Activated CD4-positive, alpha-beta T cell treated with anti-CD3 and anti-CD28 coated beads, Interleukin-2, amount 10 ng/mL, durations not matched to agents 7 days and 5 days (primary cell): ENCODE measurements around the gene PDXP. TPM values are rescaled to one million over a fixed set of nuclear protein-coding genes. Genes with fewer than 3 reads are reported as not detected.
"Not testable (repeated sequence)": the region's sequence is repeated elsewhere in the genome, so short reads cannot be mapped to it uniquely, and the experiment has no call there.

Experiments used
- CTCF ChIA-PET: fragments of 350-600 bp; sonication (Branson Sonifier 250); formaldehyde crosslinking; loops from one replicate; lab custom pipeline; 2021; ENCODE audit warnings: antibody characterized with exemption; lab: Charles Lee
- POLR2A ChIA-PET: fragments of 350-600 bp; sonication (Branson Sonifier 250); formaldehyde crosslinking; loops from one replicate; lab custom pipeline; 2021; ENCODE audit warnings: antibody characterized with exemption; lab: Charles Lee
- DNase-seq: peaks from one replicate; pipeline ENCODE4 v3.0.0-alpha.2; 2020
- H3K27ac Mint-ChIP-seq: one replicate; pipeline ENCODE4 v1.8.0; 2021; ENCODE audit warnings: mild to moderate bottlenecking, moderate library complexity, mixed read lengths
- H3K27me3 Mint-ChIP-seq: one replicate; pipeline ENCODE4 v1.8.0; 2021; ENCODE audit warnings: mixed read lengths
- H3K36me3 Mint-ChIP-seq: one replicate; pipeline ENCODE4 v1.8.0; 2021; ENCODE audit warnings: low read depth, mixed read lengths
- H3K4me1 Mint-ChIP-seq: one replicate; pipeline ENCODE4 v1.8.0; 2021; ENCODE audit warnings: mixed read lengths
- H3K4me3 Mint-ChIP-seq: one replicate; pipeline ENCODE4 v1.8.0; 2021; ENCODE audit warnings: mild to moderate bottlenecking, moderate library complexity, mixed read lengths
- H3K9me3 Mint-ChIP-seq: one replicate; pipeline ENCODE4 v1.8.0; 2021; ENCODE audit warnings: mixed read lengths
- total RNA-seq, 2 experiments: library from RNA; stranded (reverse); gene quantifications; one replicate each; pipeline ENCODE4 v1.2.3, GENCODE V29; 2021

Gene PDXP, protein sequence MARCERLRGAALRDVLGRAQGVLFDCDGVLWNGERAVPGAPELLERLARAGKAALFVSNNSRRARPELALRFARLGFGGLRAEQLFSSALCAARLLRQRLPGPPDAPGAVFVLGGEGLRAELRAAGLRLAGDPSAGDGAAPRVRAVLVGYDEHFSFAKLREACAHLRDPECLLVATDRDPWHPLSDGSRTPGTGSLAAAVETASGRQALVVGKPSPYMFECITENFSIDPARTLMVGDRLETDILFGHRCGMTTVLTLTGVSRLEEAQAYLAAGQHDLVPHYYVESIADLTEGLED
- 10 to 100 TPM; 21.5 to 21.8 TPM for total RNA-seq

DNA sequence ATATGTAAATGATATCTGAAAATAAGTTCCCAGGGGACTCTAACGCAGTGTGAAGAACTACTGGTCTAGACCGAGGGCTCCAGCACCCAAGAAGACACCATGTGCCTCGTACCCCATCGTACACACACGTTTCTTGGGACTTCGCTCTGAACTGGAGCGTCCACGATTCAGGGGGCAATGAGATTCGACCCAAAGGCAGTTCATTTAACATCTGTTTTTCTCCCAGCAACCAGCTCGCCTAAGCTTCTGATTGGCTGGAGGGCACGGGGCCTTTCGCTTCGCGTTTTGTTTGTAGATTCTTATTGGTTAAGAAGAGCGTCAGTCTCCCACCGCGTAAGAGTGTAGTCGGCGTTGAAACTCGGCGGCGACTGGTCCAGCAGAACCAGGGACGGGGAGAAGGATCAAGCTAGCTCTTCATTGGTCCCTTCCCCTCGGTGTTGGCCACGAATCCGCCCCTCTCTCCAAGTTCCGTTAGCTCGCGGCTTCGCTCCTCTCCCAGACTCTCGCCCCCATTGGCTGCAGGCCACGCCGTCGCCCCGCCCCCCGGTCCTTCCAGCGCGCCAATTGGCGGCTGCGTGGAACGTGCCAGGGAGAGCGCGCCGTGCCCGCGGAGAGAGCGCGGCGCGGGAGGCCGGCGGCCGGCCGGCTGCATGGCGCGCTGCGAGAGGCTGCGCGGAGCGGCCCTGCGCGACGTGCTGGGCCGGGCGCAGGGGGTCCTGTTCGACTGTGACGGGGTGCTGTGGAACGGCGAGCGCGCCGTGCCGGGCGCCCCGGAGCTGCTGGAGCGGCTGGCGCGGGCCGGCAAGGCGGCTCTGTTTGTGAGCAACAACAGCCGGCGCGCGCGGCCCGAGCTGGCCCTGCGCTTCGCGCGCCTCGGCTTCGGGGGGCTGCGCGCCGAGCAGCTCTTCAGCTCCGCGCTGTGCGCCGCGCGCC, at the start of gene PDXP:
PDXP (plus strand) TSS at position 591 of the 933 bp plus-strand sequence; CDS start at position 651, 60 bp downstream.
- H3K36me3 Mint-ChIP-seq: peaks cover 20% of the 10 kb centered on the region
- H3K4me3 Mint-ChIP-seq: peak within 1 kb of the TSS; percentile 85
- H3K27me3 Mint-ChIP-seq: no peaks in the 10 kb centered on the region
- H3K9me3 Mint-ChIP-seq: no peaks in the 10 kb centered on the region
- ChIA-PET CTCF (interaction anchor here (0.6 to 4.6 kb wide), 21 partner anchors 9 to 1686 kb away, joined by 3 to 47 read pairs (median 4); partner anchors contain the start of genes LGALS1 and SH3BP1), POLR2A (interaction anchor here (0.7 to 3.0 kb wide), 3 partner anchors 16 to 1661 kb away, joined by 4 to 9 read pairs (median 5); partner anchors contain the start of gene LGALS1)
- peak within 1 kb of the TSS; percentile 87 for H3K27ac Mint-ChIP-seq
- peak; percentile 99 for DNase-seq
- H3K4me1 Mint-ChIP-seq: peaks cover 42% of the 10 kb centered on the region

DNA sequence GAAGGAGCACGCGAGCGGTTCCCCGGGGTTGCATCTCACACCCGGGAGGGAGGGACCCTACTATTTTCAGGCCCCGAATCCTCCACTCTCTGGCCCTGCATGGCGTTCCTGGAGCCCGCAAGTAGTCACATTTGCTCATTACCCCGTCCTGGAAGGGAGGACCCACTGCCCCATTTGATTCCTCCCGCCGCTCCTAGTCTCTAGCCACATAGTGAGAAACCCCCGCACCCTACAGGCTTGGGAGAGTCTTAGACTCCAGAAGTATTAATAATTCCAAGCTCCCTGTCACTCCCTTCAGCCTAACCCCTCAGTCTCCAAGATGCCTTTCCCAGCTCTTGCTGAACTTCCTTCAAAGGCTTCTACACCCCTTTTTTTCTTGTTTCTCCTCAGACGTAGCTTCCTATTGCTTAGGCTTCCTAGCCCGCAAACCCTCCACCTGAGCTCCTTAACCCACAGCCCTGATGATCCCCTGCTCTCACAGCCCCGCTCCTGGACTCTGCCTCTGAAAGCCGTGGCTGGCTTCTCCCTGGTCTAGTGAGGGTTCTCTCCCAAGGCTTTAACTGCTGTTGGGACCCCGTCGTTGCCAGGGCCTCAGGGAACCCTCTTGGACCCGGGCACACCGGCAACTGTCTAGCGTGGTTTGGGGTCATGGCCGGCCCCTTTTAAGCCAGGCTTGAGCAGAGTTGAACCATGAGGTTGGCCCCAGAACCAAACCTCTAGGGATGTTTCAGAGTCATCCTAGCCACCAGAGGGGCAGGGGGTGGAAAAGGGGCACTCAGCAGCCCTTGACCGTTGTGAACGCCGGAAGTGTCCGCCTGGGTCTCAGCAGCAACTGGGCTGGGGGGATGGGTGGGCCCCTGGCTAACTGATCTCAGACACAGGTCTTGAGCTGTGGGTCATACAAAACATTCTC, 49.0 kb upstream of the PDXP start:
- H3K27ac Mint-ChIP-seq: peak overlapping the region; percentile 92
- ChIA-PET POLR2A (interaction anchor here (1.9 kb wide), 1 partner anchor 17 kb away, joined by 10 read pairs; no protein-coding TSS in a partner anchor), CTCF (interaction anchor here (1.1 to 5.2 kb wide), 12 partner anchors 8 to 71 kb away, joined by 3 to 89 read pairs (median 10); no protein-coding TSS in a partner anchor)
- H3K4me1 Mint-ChIP-seq: peaks cover 52% of the 10 kb centered on the region
- DNase-seq: no peak
- H3K27me3 Mint-ChIP-seq: no peaks in the 10 kb centered on the region
- no peaks in the 10 kb centered on the region for H3K36me3 Mint-ChIP-seq
- peak overlapping the region; percentile 90 for H3K4me3 Mint-ChIP-seq
- H3K9me3 Mint-ChIP-seq: no peaks in the 10 kb centered on the region

DNA sequence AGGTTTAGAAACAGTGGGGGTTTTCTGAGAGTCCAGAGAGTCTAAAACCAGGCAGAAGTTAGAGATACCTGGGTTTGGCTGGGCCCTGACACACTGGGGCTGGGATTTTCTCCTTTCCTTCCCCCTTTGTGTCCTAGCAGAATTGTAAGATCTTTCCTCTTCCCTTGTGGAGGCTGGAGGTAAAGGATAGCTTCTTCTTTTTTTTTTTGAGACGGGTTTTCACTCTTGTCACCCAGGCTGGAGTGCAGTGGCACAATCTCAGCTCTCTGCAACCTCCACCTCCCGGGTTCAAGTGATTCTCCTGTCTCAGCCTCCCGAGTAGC, 48.4 kb upstream of the PDXP start:
- H3K4me3 Mint-ChIP-seq: peak overlapping the region; percentile 90
- POLR2A ChIA-PET, H3K36me3 Mint-ChIP-seq, H3K9me3 Mint-ChIP-seq, DNase-seq, H3K27me3 Mint-ChIP-seq: not testable (repeated sequence)
- CTCF ChIA-PET: interaction anchor here (1.1 to 3.8 kb wide), 7 partner anchors 10 to 43 kb away, joined by 3 to 26 read pairs (median 8); no protein-coding TSS in a partner anchor
- H3K27ac Mint-ChIP-seq: peak overlapping the region; percentile 92
- peaks cover 47% of the 10 kb centered on the region for H3K4me1 Mint-ChIP-seq

DNA sequence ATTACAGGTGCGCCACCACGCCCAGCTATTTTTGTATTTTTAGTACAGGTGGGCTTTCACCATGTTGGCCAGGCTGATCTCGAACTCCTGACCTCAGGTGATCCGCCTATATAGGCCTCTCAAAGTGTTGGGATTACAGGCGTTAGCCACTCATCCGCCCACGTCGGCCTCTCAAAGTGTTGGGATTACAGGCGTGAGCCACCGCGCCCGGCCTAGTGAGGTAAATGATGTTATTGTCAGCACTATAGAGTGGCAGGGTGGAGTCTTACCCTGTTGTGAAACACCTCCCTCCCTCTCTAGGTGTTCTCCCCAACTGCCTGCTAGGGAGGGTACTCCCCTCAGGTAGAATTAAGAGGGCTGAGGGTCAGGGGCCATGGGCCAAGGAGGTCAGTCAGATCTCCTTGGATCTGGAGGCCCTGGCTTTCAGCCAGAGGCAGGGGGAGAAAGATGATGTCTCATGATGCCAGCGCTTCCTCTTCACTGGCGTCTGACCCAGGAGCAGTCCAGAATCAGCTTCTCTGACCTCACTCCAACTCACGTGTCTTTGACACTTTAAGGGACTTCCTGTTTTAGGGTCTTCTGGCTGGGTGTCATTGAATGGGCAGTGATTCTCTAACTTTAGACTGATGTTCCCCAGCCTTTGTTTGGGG, 47.9 kb upstream of the PDXP start:
- Mint-ChIP-seq H3K4me1 (peaks cover 42% of the 10 kb centered on the region), H3K4me3 (peak overlapping the region; percentile 90), H3K27ac (peak overlapping the region; percentile 92), H3K9me3 (no peaks in the 10 kb centered on the region), H3K27me3 (no peaks in the 10 kb centered on the region), H3K36me3 (peaks cover 4% of the 10 kb centered on the region)
- DNase-seq: no peak
- ChIA-PET POLR2A (no interaction called here), CTCF (interaction anchor here (1.2 to 2.7 kb wide), 4 partner anchors 9 to 30 kb away, joined by 3 to 8 read pairs (median 6); no protein-coding TSS in a partner anchor)

DNA sequence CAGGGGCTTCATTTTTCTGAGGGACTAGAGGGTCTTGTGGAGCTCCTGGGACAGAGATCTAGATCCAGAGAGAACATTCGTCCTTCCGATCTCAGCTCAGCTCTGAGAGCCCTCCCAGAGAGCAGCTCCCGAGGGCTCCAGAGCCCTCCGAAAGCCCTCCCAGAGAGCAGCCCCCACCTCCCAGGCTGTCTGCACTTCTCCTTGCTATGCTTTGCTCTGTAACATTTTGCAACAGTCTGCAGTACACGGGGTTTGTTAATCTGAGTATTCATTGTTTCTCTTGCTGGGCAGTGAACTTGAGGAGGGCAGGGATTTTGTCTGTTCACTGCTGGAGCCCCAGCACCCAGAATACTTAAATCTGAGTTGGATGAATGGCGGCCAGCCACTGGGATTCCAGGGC, 47.3 kb upstream of the PDXP start:
- Mint-ChIP-seq H3K36me3 (peaks cover 4% of the 10 kb centered on the region), H3K4me3 (no peak overlapping the region), H3K27ac (no peak overlapping the region), H3K27me3 (no peaks in the 10 kb centered on the region), H3K9me3 (no peaks in the 10 kb centered on the region), H3K4me1 (peaks cover 36% of the 10 kb centered on the region)
- DNase-seq: no peak
- POLR2A ChIA-PET: no interaction called here
- CTCF ChIA-PET: interaction anchor here (1.5 to 3.1 kb wide), 2 partner anchors 12 to 32 kb away, joined by 4 to 14 read pairs; no protein-coding TSS in a partner anchor

DNA sequence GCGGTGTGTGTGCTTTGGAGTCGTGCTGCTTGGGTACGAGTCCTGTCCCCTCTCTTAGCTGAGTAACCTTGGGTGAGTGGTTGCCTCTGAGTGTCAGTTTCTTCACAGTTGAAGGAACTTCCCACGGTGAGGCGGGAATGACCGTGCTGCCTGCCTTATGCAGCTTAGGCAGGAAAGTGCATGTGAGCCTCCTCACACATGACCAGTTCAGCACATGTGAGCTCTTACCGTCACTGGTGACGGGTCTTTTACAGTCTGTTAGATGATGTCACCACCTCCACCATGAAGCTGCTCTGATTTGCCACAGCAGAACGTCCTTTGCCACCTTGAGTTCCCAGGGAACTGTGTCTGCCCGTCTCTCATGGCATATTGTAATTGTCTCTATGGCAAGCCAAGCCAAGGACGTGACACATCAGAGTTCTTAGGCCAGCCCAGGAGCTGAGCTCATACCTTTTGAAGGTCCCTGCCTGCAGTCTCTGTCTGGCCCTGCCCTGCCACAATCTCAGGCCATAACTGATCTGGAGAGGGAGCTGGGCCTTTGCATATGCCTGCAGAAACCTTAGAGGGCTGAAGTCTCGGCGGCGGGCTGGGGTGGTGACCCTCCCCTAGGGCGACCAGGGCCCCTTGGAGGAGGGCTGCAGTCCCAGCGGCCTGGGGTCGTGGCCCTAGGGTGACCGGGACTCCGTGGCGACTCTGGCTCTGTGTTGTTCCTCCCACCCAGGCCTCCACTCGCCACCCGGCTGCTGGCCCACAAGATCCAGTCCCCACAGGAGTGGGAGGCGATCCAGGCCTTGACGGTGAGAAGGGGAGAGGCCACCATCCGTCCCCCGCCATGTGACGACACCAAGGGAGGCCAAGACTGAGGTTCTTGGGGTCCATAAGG, 42.1 kb upstream of the PDXP start:
- CTCF ChIA-PET: interaction anchor here (1.0 to 2.2 kb wide), 5 partner anchors 9 to 42 kb away, joined by 3 to 9 read pairs (median 4); partner anchors contain the start of gene PDXP
- H3K9me3 Mint-ChIP-seq: no peaks in the 10 kb centered on the region
- H3K27me3 Mint-ChIP-seq: no peaks in the 10 kb centered on the region

DNA sequence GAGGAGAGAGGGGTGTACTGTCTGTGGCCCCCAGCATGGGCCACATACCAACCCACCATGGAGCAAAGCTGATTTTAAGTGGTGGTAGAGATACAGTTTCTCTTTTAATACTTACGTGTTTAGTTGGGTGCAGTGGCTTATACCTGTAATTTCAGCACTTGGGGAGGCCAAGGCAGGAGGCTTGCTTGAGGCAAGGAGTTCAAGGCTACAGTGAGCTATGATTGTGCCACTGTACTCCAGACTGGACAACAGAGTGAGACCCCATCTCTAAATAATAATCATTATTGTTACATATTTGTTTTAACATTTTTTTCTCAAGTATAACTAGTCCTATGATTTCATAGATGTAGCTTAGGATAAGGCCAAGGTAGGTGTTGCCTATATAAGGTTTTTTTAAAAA, 41.1 kb upstream of the PDXP start:
- no peak overlapping the region for H3K27ac Mint-ChIP-seq
- CTCF ChIA-PET: interaction anchor here (0.8 to 2.2 kb wide), 5 partner anchors 8 to 49 kb away, joined by 3 to 9 read pairs (median 5); partner anchors contain the start of gene GGA1
- no peaks in the 10 kb centered on the region for H3K27me3 Mint-ChIP-seq
- no peaks in the 10 kb centered on the region for H3K9me3 Mint-ChIP-seq
- H3K36me3 Mint-ChIP-seq: peaks cover 23% of the 10 kb centered on the region
- no peak overlapping the region for H3K4me3 Mint-ChIP-seq
- H3K4me1 Mint-ChIP-seq: peaks cover 4% of the 10 kb centered on the region
- no peak for DNase-seq
- POLR2A ChIA-PET: no interaction called here

More for the DNA sequence above, 42.1 kb upstream of the PDXP start:
- H3K27ac Mint-ChIP-seq: no peak overlapping the region
- H3K4me1 Mint-ChIP-seq: peaks cover 4% of the 10 kb centered on the region
- POLR2A ChIA-PET: no interaction called here
- H3K36me3 Mint-ChIP-seq: peaks cover 23% of the 10 kb centered on the region
- no peak overlapping the region for H3K4me3 Mint-ChIP-seq
- DNase-seq: no peak

DNA sequence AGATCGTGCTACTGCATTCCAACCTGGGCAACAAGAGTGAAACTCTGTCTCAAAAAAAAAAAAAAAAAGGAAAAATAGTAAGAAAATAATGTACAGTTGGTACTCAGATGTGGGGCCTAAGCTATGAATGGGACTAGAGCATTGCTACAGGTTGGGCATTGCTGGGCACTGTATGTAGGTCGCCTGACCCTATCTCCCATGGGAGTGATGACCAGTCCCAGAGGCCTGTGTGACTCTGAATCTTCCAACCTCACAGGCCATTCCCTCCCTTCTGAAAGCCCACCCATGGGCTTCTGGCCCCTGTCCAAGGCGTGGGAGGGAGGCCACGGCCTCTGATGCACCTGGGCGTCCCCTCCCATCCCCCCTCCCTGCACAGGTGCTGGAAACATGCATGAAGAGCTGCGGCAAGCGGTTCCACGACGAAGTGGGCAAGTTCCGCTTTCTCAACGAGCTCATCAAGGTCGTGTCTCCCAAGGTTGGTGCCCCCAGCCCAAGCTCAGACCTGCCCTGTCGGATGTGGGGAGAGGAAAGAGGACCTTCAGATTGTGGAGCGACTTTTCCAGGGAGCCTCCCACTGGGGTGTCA, 40.4 kb upstream of the PDXP start:
- no peak overlapping the region for H3K27ac Mint-ChIP-seq
- H3K9me3 Mint-ChIP-seq: no peaks in the 10 kb centered on the region
- ChIA-PET POLR2A (no interaction called here), CTCF (interaction anchor here (1.0 to 2.2 kb wide), 4 partner anchors 9 to 50 kb away, joined by 3 to 9 read pairs (median 5); partner anchors contain the start of gene GGA1)
- H3K36me3 Mint-ChIP-seq: peaks cover 23% of the 10 kb centered on the region
- no peaks in the 10 kb centered on the region for H3K27me3 Mint-ChIP-seq
- DNase-seq: no peak
- H3K4me3 Mint-ChIP-seq: no peak overlapping the region
- H3K4me1 Mint-ChIP-seq: peaks cover 2% of the 10 kb centered on the region

DNA sequence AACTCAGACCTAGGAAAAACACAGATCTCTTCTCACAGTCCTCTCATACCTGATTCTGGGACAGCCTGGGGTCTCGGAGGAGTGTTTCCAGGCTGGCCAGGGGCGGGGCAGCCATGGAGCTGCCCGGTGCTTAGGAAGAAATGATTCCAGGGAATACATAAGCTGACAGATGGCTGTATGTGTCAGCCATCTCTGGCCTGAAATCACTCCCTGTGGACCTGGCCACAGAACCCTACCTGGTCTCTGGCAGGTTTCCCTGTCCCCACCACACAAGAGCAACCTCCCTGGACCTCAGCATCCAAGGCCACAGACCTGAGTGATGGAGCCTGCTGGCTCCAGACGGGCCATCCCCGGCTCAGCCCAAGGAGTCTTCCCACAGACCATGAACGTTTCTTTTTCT, 39.8 kb upstream of the PDXP start:
- H3K4me1 Mint-ChIP-seq: peaks cover 2% of the 10 kb centered on the region
- no peaks in the 10 kb centered on the region for H3K9me3 Mint-ChIP-seq
- H3K4me3 Mint-ChIP-seq: no peak overlapping the region
- ChIA-PET CTCF (interaction anchor here (0.9 to 2.2 kb wide), 3 partner anchors 9 to 63 kb away, joined by 4 to 9 read pairs (median 8); no protein-coding TSS in a partner anchor), POLR2A (no interaction called here)
- H3K27ac Mint-ChIP-seq: no peak overlapping the region
- no peaks in the 10 kb centered on the region for H3K27me3 Mint-ChIP-seq
- H3K36me3 Mint-ChIP-seq: peaks cover 25% of the 10 kb centered on the region
- DNase-seq: no peak

DNA sequence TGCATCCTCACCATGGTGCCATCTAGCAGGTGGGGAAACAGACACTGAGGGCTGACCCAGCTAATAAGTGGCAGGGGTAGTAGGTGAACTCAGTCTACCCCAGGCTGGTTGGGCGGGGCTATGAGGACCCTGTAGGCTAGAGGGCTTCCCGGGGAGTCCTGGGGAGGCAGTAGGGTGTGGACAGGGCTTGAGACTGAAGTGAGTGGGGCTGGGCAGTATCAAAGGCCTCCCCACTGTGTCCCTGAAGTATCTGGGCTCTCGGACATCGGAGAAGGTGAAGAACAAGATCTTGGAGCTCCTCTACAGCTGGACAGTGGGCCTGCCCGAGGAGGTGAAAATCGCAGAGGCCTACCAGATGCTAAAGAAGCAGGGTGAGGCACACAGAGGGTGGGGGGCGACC, 38.5 kb upstream of the PDXP start:
- no peaks in the 10 kb centered on the region for H3K9me3 Mint-ChIP-seq
- DNase-seq: no peak
- peaks cover 26% of the 10 kb centered on the region for H3K36me3 Mint-ChIP-seq
- no peak overlapping the region for H3K27ac Mint-ChIP-seq
- no peak overlapping the region for H3K4me3 Mint-ChIP-seq
- ChIA-PET POLR2A (no interaction called here), CTCF (interaction anchor here (0.6 to 2.1 kb wide), 6 partner anchors 10 to 336 kb away, joined by 3 to 9 read pairs (median 5); no protein-coding TSS in a partner anchor)
- no peaks in the 10 kb centered on the region for H3K27me3 Mint-ChIP-seq
- peaks cover 8% of the 10 kb centered on the region for H3K4me1 Mint-ChIP-seq
